ENCODE data around the gene SSBP3. TPM values are rescaled to one million over a fixed set of nuclear protein-coding genes. Genes with fewer than 3 reads are reported as not detected.

The SSBP3 gene
- total and polyA plus RNA-seq, 9 of the 15 experiments (the other 6 are each of a cell fraction or from before 2014, with no cell fraction given) = 8.7 to 108 (median 33.8) TPM

DNA sequence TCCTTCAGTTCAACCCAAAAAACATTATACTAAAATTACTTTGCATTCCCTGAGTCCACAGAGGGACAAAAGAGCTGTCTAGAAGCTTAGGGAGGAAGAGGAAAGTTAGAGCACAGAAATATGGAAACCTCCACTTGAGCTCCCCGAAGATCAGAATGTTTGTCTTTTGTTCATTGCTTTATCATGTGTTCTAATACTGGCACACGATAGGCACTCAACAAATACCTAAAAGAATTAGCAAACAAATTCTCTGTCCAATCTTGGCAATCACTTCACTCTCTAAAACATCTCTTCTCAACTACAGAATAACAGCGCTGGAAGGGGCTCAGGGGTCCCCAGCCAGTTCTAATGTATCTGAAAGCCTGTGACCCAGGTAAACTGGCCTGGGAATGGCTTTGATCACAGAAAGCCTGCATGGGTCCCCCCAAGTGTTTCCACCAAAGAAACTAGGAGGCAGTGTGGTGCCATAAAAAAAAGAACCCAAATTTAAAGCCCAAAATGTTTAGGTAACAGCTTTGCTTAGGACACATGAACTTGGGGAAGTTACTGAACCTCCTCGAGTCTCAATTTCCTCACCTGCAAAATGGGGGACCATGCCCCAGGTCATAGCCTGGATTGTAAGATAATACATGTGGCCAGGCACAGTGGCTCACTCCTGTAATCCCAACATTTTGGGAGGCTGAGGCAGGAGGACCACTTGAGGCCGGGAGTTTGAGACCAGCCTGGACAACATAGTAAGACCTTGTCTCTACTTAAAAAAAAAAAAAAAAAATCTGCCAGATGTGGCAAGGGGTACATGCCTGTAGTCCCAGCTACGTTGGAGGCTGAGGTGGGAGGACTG lies 45.8 kb downstream of the SSBP3 start (continued):
- TF ChIP-seq, protein P1, sequence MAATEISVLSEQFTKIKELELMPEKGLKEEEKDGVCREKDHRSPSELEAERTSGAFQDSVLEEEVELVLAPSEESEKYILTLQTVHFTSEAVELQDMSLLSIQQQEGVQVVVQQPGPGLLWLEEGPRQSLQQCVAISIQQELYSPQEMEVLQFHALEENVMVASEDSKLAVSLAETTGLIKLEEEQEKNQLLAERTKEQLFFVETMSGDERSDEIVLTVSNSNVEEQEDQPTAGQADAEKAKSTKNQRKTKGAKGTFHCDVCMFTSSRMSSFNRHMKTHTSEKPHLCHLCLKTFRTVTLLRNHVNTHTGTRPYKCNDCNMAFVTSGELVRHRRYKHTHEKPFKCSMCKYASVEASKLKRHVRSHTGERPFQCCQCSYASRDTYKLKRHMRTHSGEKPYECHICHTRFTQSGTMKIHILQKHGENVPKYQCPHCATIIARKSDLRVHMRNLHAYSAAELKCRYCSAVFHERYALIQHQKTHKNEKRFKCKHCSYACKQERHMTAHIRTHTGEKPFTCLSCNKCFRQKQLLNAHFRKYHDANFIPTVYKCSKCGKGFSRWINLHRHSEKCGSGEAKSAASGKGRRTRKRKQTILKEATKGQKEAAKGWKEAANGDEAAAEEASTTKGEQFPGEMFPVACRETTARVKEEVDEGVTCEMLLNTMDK (IDR thresholded peaks at IDR 0.05; ENCODE audit: borderline replicate concordance, insufficient read depth, low read depth, low read length, poor library complexity, severe bottlenecking) = no peak
- TF ChIP-seq CBFA2T3 (IDR thresholded peaks at IDR 0.05) = no peak

DNA sequence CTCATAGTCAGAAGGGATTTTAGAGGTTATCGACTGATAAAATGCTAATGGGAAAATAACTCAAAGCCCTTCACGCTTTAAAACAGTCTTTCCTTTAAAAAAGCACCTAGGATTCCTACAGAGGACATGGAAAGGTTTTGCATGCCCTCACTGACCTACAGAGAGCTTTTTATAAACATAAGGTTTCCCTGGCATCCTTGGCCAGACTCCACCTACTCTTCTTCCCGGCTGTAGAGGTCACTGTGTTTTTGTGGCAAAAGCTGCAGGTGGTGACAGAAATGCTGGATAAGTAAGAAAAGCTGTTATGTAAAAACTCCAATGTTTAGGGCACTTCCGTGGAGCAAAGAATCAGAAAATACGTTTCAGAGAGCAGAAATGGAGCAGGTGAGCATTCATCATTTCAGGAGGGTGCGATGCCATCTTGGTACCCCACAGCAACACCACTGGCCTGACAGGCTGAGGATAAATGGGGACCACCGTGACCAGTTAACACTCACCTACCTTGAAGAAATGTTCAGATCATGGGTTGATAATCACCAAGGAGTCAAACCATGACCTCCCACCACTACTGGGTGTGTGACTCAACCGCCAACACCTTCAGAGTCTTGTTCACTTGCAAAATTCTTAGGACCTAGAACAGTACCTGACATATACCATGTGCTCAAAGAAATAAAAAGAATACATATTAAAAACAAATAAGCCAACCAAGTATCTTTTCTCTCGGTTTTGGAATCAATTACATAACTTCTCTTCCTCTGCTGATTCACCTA lies 46.6 kb downstream of the SSBP3 start:
- no peak for DNase-seq (ENCODE audit: extremely low read depth in 1 of 4, low spot score in 3 of 4)
- 56% methylated on average over 9 of the region's 9 CpGs for WGBS (ENCODE audit: insufficient coverage, low coverage, missing lambda C conversion rate)
- ChIA-PET POLR2A (interaction anchor here (1.8 to 3.2 kb wide), 2 partner anchors 9 to 10 kb away, joined by 8 to 16 read pairs; no protein-coding TSS in a partner anchor), CTCF (ENCODE audit: low intra/inter-chr PET ratio) (interaction anchor here (1.3 kb wide), 1 partner anchor 130 kb away, joined by 8 read pairs; no protein-coding TSS in a partner anchor)
- Histone ChIP-seq H3K27ac (ENCODE audit: extremely low read depth, low read depth, low read length) (no peak overlapping the region), H3K4me1 (replicated peaks in 1 of 2; ENCODE audit: control insufficient read depth in 2 of 2, insufficient read depth in 2 of 2, low read length in 2 of 2) (peaks cover 32 to 60% of the 10 kb centered on the region in 2 experiments), H3K9me1 (ENCODE audit: control insufficient read depth, insufficient read depth, low read length) (peaks cover 18% of the 10 kb centered on the region), H3K36me3 (ENCODE audit: control insufficient read depth, insufficient read depth, low read length) (peaks cover 27% of the 10 kb centered on the region; the same call in 2 of the 3 replicates), H3K9me3 (replicated peaks; ENCODE audit: control insufficient read depth, insufficient read depth, low read depth, low read length) (no peaks in the 10 kb centered on the region), H3K27me3 (ENCODE audit: control insufficient read depth in 2 of 2, insufficient read depth in 2 of 2, low read length in 2 of 2) (no peaks in the 10 kb centered on the region), H3K4me3 (no peak overlapping the region), H2AFZ (ENCODE audit: low read depth, low read length) (no peak overlapping the region), H3K4me2 (ENCODE audit: insufficient read depth, low read length) (no peak overlapping the region), H4K20me1 (replicated peaks; ENCODE audit: control insufficient read depth, insufficient read depth, low read length) (peaks cover 52% of the 10 kb centered on the region), H3K9ac (ENCODE audit: insufficient read depth in 1 of 2, low read depth in 2 of 2, low read length in 2 of 2) (no peak overlapping the region), H3K79me2 (ENCODE audit: control insufficient read depth, insufficient read depth, low read length) (peaks cover 91% of the 10 kb centered on the region)
- FAIRE-seq = no peak
- BruUV-seq (replicated peaks) = no TSS peak
- no peak for ATAC-seq
- intact Hi-C loops (cut with micrococcal nuclease) = loop anchor here (1.0 to 5.0 kb wide), 3 partner anchors 47 to 130 kb away; no protein-coding TSS in a partner anchor
- peak; percentile 49; the same call in 1 of the 2 replicates for TF ChIP-seq RFX1 (IDR thresholded peaks at IDR 0.05)
- no peak for TF ChIP-seq BDP1 (IDR thresholded peaks at IDR 0.05; ENCODE audit: insufficient read depth, insufficient read length)
- in situ Hi-C loops (cut with MboI) = no loop called here
